Stomach (tissue), 9 donors: Measurements from ENCODE around the gene PSEN2. TPM values are rescaled to one million over a fixed set of nuclear protein-coding genes. Genes with fewer than 3 reads are reported as not detected.

Source experiments
- DNase-seq, 2 donors: peaks; one replicate each; pipeline versions ENCODE4 v3.0.0 to v3.0.0-alpha.2; 2013 to 2019
- H3K27ac ChIP-seq, 5 donors: fragments of 200-600 bp in 4 of 5; sonication (generic) in 4 of 5; one replicate each; pipeline ENCODE4 v1.5.1; 2013 to 2019; ENCODE audit warnings: mild to moderate bottlenecking in 1 of 5, moderate library complexity in 1 of 5
- H3K27me3 ChIP-seq, 3 donors: fragments of 200-600 bp; sonication (generic); one replicate each; pipeline ENCODE4 v1.5.1; 2017 to 2019; ENCODE audit warnings: mixed run types in 1 of 3
- H3K36me3 ChIP-seq, 4 donors: fragments of 200-600 bp; sonication (generic); 1 replicate in 3 of 4; 2 replicates in 1 of 4; pipeline ENCODE4 v1.5.1; 2016 to 2019
- H3K4me1 ChIP-seq, 4 donors: fragments of 200-600 bp; sonication (generic); one replicate each; pipeline ENCODE4 v1.5.1; 2016 to 2019
- H3K4me3 ChIP-seq, 4 donors: fragments of 200-600 bp; sonication (generic) in 3 of 4; one replicate each; pipeline ENCODE4 v1.5.1; 2016 to 2019; ENCODE audit warnings: mild to moderate bottlenecking in 1 of 4
- H3K9me3 ChIP-seq, 4 donors: fragments of 200-600 bp; sonication (generic); one replicate each; pipeline ENCODE4 v1.5.1; 2016 to 2019
- CTCF ChIP-seq, 7 experiments: fragments of 450-650 bp in 4 of 7; fragments of 200-600 bp in 3 of 7; sonication (generic) in 3 of 7; IDR thresholded peaks; one replicate each; pipeline ENCODE4 v1.5.1; 2016 to 2019; ENCODE audit warnings: antibody characterized with exemption in 7 of 7, control low read depth in 2 of 7, mild to moderate bottlenecking in 1 of 7
- EP300 ChIP-seq: sonication (generic); formaldehyde crosslinking; IDR thresholded peaks from one replicate; pipeline ENCODE4 v1.6.1; 2017; ENCODE audit warnings: antibody characterized with exemption
- POLR2A ChIP-seq, 4 donors: fragments of 450-650 bp; IDR thresholded peaks; one replicate each; pipeline ENCODE4 v1.6.1; 2016; ENCODE audit warnings: antibody characterized with exemption in 4 of 4, control low read depth in 2 of 4, mild to moderate bottlenecking in 1 of 4, moderate library complexity in 1 of 4
- POLR2AphosphoS5 ChIP-seq, 3 donors: sonication (generic); formaldehyde crosslinking; IDR thresholded peaks; one replicate each; pipeline ENCODE4 v1.6.1; 2016; ENCODE audit warnings: antibody characterized with exemption in 3 of 3
- WGBS, 5 donors: extraction: QIAGEN DNeasy Blood & Tissue Kit in 3 of 5; methylation state at CpG; one replicate each; pipeline versions ENCODE4 v1.1.5 to v1.1.7; 2013 to 2018; 5-methylcytosine and 5-hydroxymethylcytosine counted together
- intact Hi-C: fragments of 100-400 bp; cut with DNase I; formaldehyde crosslinking; loops from one replicate; pipeline ENCODE4 v1.15.1; 2023; ENCODE audit warnings: low total_unique reads
- polyA plus RNA-seq, 3 donors: library from polyadenylated mRNA; stranded (reverse); fragments of 200-250 nt; gene quantifications; one replicate each; pipeline ENCODE4 v1.2.3, GENCODE V29; 2013
- total RNA-seq, 5 donors: library from RNA; depleted of rRNA; stranded (reverse); fragments of >200 nt; gene quantifications; one replicate each; pipeline versions ENCODE4 v1.1.0 to v1.2.3, GENCODE V29; 2014 to 2016
- donor health status: healthy with polysubstance abuse.
- donor health status: Bipolar disorder and iron deficiency.
- donor health status: healthy.

PSEN2 gene
- total and polyA plus RNA-seq, 8 donors = 2.7 to 36.2 (median 14.7) TPM

- intact Hi-C loops = no loop called here
- peak overlapping the region; percentile 80 to 99 (median 99) for H3K27ac ChIP-seq
- H3K9me3 ChIP-seq = no peaks in the 10 kb centered on the region
- no peak for DNase-seq
- H3K4me3 ChIP-seq = peak overlapping the region; percentile 88 to 93 (median 92)
- TF ChIP-seq CTCF (IDR thresholded peaks at IDR 0.05) (no peak), POLR2AphosphoS5 (IDR thresholded peaks at IDR 0.05) (no peak), EP300 (no peak), POLR2A (IDR thresholded peaks at IDR 0.05) (no peak)
- WGBS, 5 donors = 11 to 31% (median 22%) methylated on average over 6 of the region's 6 CpGs
- H3K27me3 ChIP-seq = no peaks in the 10 kb centered on the region
- H3K4me1 ChIP-seq = peaks cover 61 to 66% (median 64%) of the 10 kb centered on the region in 4 donors
- H3K36me3 ChIP-seq = no peaks in the 10 kb centered on the region
Observed at GRCh38 chr1:226940806-226941067, 70.3 kb downstream of the PSEN2 start.

GRCh38 chr1:226942392-226942791 is 72.0 kb downstream of the PSEN2 start:
- intact Hi-C loops = no loop called here
- H3K27ac ChIP-seq = peak overlapping the region; percentile 22 to 99 (median 88)
- no peak for DNase-seq
- H3K4me1 ChIP-seq = peaks cover 74 to 82% (median 80%) of the 10 kb centered on the region in 4 donors
- 36 to 57% (median 46%) methylated on average over 3 of the region's 3 CpGs for WGBS, 5 donors
- no peaks in the 10 kb centered on the region for H3K9me3 ChIP-seq
- no peaks in the 10 kb centered on the region for H3K27me3 ChIP-seq
- H3K36me3 ChIP-seq = no peaks in the 10 kb centered on the region
- H3K4me3 ChIP-seq = peak overlapping the region; percentile 88 to 93 (median 92)
- TF ChIP-seq CTCF (IDR thresholded peaks at IDR 0.05) (no peak), POLR2AphosphoS5 (IDR thresholded peaks at IDR 0.05) (no peak), POLR2A (IDR thresholded peaks at IDR 0.05) (no peak), EP300 (no peak)

DNA sequence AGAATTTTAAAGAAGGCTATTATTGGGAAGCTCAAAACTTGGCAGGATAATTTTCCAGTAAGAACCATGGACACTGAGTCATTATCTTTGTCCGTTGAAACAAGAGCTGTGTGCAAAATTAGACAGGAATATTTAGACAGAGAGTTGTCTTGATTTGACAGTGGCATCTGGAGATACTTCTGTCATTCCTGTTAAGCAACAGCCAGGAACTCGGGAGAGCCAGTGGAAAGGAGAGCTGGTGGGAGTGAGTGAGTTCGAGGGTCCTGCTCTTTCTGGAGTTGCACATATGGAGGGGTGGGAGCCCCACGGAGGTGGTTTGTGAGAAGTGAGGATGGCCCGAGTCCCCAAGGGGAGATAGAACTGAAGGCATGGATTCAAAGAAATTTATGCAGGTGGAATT is 72.7 kb downstream of the PSEN2 start:
- no peaks in the 10 kb centered on the region for H3K27me3 ChIP-seq
- no peaks in the 10 kb centered on the region for H3K36me3 ChIP-seq
- 44 to 60% (median 51%) methylated on average over 5 of the region's 5 CpGs for WGBS, 5 donors
- intact Hi-C loops = no loop called here
- TF ChIP-seq EP300 = no peak
- peak overlapping the region in 1 of 4 donors; percentile 88 for H3K4me3 ChIP-seq
- H3K27ac ChIP-seq = peak overlapping the region; percentile 77 to 99 (median 88)
- no peaks in the 10 kb centered on the region for H3K9me3 ChIP-seq
- DNase-seq = no peak
- peaks cover 70 to 85% (median 77%) of the 10 kb centered on the region in 4 donors for H3K4me1 ChIP-seq

GRCh38 chr1:226943927-226944326 is 73.5 kb downstream of the PSEN2 start:
- Histone ChIP-seq H3K4me3 (peak overlapping the region in 2 of 4 donors; percentile 8 to 88), H3K9me3 (no peaks in the 10 kb centered on the region), H3K27ac (peak overlapping the region; percentile 77 to 99 (median 88)), H3K4me1 (peaks cover 62 to 77% (median 69%) of the 10 kb centered on the region in 4 donors), H3K36me3 (peaks cover 0 to under 1% (median 0%) of the 10 kb centered on the region in 4 donors), H3K27me3 (no peaks in the 10 kb centered on the region)
- no peak for DNase-seq
- intact Hi-C loops = no loop called here
- 53 to 82% (median 63%) methylated on average over 2 of the region's 2 CpGs for WGBS, 5 donors
- TF ChIP-seq POLR2A (IDR thresholded peaks at IDR 0.05) (no peak), CTCF (IDR thresholded peaks at IDR 0.05) (no peak), POLR2AphosphoS5 (IDR thresholded peaks at IDR 0.05) (no peak), EP300 (no peak)

DNA sequence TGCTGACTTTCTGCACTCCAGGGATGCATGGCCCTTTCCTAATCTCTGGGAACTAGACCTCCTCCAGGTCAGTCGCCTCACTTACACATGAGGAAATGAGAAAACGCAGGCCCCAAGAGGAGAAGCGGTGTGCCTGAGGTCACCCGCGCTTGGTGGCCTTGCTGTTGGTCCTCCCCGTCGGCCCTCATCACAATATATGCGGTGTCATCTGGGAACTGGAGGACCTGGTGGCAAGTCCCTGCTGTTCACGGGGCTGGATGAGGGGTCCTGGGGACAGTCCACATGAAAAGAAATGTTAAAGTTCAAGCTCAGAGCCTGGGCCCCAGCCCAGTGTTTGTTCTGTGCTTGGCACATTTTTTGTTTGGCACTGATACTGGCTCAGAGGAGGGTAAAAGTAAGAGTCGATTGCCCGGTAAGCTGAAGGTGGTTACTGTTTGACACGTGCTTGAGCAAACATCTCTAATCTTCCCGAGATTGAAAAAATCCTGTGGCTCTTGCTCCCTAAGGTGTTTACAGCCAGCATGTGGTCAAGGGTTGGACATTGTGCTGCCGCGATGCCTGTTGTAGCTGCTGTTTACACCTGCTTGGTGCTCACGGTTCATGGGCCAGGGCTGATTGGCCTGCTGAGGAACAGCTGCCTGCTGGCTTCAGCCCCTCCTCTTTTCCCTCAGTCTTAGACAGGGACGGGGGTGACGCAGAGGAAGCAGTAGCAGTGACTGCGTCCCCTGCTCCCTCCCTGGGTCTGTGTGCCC is 74.9 kb downstream of the PSEN2 start:
- Histone ChIP-seq H3K27me3 (no peaks in the 10 kb centered on the region), H3K36me3 (peaks cover 0 to 6% (median 4%) of the 10 kb centered on the region in 4 donors), H3K4me1 (peaks cover 62 to 78% (median 69%) of the 10 kb centered on the region in 4 donors), H3K9me3 (no peaks in the 10 kb centered on the region), H3K27ac (peak overlapping the region; percentile 77 to 99 (median 88)), H3K4me3 (peak overlapping the region in 2 of 4 donors; percentile 5 to 88)
- 21 to 38% (median 32%) methylated on average over 11 to 19 of the region's 19 CpGs for WGBS, 5 donors
- DNase-seq = peak; percentile 91 to 92
- intact Hi-C loops = no loop called here
- TF ChIP-seq CTCF (IDR thresholded peaks at IDR 0.05) (no peak), POLR2AphosphoS5 (IDR thresholded peaks at IDR 0.05) (peak; percentile 34 to 89 (median 77))
